Smooth muscle cell of the umbilical artery (primary cell): ENCODE results near the gene TP53. TPM values are rescaled to one million over a fixed set of nuclear protein-coding genes. Genes with fewer than 3 reads are reported as not detected.

ENCODE experiments used
- total RNA-seq: library from RNA; depleted of rRNA; stranded (reverse); fragments of >200 nt; gene quantifications from 2 replicates; pipeline ENCODE4 v1.2.3, GENCODE V29; 2014

Gene TP53
- 31.2 and 43.6 TPM in 2 replicates for total RNA-seq

DNA sequence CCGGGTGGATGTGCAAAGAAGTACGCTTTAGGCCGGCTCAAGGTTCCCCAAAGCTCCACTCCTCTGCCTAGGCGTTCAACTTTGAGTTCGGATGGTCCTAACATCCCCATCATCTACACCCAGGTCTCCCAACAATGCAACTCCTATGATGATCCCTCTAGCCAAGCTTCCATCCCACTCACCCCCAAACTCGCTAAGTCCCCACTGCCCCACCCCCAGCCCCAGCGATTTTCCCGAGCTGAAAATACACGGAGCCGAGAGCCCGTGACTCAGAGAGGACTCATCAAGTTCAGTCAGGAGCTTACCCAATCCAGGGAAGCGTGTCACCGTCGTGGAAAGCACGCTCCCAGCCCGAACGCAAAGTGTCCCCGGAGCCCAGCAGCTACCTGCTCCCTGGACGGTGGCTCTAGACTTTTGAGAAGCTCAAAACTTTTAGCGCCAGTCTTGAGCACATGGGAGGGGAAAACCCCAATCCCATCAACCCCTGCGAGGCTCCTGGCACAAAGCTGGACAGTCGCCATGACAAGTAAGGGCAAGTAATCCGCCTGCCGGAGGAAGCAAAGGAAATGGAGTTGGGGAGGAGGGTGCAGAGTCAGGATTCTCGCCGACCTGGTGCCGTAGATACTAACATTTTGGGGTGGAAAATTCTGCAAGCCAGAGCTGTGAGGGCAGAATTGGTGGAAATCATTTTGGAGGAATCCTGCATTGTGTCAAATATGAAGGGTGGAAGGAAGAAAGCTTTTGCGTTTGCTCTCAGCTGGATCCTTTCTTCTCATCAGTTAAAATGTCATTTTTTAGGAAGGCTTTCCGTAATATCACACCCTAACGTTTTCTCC is at the start of gene TP53:
Gene TP53 (minus strand): TSS at position 419 of the 836 bp plus-strand sequence. CDS start 10,896 bp downstream, outside the sequence.

DNA sequence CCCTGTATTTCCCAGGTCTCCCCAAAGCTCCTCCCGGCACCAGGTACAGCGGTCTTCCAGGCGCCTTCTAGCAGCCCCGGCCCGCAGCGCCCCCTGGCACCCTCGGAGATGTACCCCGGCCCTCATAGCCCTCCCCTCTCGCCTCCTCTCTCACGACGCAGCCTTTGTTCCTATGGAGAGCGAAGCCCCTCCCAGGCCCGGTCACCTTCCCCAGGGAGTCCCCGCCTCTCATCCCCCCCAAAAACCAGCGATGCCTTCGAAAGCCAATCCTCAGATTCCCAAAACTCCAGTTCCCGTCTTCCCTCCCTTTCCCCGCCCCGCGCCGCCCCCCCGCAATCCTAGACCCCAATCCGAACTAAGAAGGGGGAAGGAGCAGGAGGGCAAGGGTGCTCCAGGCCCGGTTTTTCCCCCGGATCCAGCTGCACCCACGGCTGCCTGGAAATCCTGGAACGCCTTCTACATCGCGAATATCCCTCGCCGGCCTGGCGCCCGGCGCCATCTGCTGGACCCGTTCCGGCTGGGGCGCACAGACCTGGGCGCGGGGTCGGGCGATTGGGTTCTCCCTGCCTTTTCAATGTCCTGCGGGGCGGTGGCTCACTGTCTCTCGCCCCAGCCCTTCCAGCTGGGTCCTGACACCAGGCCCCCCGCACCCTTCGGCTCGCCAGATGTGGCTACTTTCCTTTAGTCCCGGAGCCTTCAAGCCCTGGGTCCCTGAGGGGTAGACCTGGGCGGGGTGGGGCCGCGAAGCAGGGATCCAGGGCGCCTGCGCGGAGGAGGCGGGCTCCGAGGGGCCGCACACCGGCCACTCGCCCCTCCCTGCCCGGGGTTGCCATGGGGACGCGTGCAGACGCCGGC is 29.8 kb upstream of the TP53 start, which contains the start of gene DNAH2:
Gene DNAH2 (plus strand): TSS at position 844 of the 855 bp plus-strand sequence. CDS start 1,991 bp downstream, outside the sequence.

DNA sequence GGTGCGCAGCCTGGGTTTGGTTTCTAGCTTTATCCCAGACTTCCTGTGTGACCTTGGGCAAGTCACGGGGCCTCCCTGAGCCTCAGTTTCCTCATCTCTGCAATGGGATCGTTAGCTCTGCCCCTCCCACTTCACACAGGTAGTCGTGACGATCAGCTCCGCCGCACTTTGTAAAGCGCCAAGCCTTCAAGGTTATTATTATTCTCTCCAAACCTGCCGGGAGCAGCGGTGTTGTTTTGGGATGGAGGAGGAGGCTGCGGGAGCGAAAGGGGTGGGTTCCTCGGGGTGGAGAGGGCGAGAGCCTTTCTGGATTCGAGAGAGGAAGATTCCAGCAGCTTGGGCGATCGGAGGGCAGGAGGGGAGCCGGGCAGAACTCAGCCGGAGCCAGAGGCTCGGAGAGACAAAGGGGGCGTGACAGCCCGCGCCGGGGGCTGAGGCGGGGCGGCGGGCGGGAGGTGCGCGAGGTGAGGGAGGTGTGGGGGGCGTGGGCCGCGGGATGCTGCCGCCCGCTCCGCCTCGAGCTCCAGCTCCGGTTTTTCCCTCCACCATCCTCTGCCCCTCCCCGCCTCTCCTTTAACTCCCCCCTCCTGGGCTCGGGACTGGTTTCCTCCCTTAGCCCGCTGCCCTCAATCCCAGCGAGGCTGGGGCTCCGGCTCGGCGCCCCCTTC is 17.4 kb upstream of the TP53 start, which contains the start of gene EFNB3:
Gene EFNB3 (plus strand): TSS at position 602 of the 668 bp plus-strand sequence. CDS start 397 bp downstream, outside the sequence.

DNA sequence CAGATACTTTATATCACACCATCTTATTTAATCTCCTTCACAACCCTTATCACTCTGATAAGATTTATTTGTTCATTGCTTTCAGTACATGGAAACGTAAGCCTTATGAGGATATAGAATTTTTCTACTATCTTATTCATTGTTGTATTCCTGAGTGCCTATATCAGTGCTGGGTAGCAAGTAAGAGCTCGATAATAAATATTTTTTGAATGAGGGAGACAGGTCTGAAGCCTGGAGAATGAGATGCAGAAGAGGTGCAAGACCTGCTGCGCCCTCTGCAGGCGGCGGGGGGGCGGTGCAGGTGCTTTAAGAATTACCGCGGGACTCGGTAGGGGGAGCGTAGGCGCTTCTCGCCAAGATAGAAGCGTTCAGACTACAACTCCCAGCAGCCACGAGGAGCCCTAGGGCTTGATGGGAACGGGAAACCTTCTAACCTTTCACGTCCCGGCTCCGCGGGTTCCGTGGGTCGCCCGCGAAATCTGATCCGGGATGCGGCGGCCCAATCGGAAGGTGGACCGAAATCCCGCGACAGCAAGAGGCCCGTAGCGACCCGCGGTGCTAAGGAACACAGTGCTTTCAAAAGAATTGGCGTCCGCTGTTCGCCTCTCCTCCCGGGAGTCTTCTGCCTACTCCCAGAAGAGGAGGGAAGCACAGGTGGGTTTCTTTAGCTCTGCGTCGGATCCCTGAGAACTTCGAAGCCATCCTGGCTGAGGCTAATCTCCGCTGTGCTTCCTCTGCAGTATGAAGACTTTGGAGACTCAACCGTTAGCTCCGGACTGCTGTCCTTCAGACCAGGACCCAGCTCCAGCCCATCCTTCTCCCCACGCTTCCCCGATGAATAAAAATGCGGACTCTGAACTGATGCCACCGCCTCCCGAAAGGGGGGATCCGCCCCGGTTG is 868 bp upstream of the TP53 start, which contains the start of gene WRAP53:
Gene WRAP53 (plus strand): TSS at position 570 of the 900 bp plus-strand sequence. CDS start 172 bp downstream, at position 742.

DNA sequence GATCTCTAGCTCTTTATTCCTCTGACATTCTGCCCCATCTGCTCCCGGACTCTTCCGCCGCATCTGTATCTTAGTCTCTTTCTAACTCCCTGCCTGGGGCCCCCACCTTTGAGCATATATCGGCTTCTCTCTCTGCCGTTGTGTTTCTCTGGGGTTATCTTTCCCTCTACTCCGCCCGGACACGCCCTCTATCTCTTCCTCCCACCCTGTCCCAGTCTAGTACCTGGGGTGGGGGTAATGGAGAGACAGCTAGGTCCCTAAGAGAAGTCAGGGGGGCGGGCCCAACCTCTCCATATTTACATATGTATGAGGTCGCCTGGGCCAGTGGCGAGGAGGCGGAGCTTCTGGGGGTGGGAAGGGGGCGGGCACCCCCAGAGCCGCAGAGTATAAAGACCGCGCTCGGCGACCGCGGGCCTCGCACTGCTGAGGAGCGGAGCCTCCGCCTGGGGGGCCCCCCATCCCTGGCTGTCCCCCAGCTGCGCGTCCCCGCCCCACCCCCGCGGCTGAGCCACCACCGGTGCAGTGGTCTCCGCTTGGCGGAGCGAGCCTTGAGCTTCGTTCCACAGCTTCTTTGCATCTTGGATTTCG is 36.7 kb downstream of the TP53 start, which contains the start of gene ATP1B2:
Gene ATP1B2 (plus strand): TSS at position 418 of the 588 bp plus-strand sequence. CDS start 593 bp downstream, outside the sequence.

DNA sequence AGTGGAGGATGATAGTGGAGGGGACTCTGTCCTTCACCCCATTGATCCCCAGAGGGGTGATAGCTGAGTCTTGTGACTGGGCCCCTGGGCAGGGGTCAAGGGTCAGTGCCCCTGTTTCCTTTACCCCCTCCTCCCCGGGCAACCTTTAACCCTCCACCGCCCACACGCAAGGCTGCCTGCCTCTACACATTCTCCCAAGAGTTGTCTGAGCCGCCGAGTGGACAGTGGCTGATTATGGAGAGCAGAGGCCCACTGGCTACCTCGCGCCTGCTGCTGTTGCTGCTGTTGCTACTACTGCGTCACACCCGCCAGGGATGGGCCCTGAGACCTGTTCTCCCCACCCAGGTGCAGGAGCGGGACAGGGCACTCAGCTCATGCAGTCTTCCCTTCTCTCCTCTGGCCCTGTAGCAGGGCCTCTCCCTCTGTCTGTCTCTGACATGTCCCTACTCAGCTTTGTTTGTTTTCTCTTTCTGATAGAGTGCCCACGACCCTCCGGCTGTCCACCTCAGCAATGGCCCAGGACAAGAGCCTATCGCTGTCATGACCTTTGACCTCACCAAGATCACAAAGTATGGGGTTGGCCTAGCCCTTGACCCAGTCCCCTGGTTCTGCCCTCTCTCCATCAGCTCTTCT is 57.2 kb downstream of the TP53 start, which contains the start of gene SHBG:
Gene SHBG (plus strand): TSS at position 197 of the 633 bp plus-strand sequence. CDS start 38 bp downstream, at position 235.

DNA sequence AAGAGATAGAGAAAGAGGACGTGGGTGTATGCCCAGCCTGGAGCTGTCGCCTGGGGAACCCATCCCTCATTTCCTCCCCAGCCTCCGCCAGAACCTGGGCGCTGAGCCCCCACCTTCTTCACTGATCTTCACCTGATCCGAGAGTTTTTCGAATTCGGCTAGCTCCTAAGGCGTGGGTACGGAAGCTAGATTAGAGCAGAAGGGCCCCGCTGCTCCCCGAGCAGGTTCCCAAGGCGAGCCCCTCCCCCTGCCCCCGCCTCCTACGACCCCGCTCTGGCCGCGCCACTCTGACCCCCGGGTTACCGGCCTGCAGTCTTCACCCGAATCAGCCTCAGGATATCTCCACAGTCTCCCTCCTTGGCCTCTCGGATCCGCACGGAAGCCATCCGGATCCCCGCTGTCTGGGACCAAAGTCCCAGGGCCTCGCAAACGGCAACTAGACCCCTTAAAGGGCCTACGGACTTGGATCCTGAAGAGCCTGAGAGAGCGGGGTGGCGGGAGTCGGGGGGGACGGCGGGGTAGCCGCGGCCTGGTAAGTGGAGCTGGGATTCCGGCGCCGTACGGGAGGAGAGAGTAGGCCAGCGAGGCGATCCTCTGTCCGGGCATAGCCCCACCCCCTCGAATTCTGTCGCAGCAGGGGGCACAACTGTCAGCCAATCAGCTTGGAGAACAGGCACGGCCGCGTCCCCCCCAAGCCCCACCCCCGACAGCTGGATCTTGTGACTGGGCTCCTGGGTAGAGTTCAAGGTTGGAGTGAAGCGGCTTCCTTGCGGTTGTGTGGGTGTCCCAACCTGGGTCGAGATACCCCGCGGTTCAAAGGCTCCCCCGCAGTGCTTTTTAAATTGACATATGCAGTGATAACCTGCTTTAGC is 59.8 kb downstream of the TP53 start, which contains the start of gene SAT2:
Gene SAT2 (minus strand): TSS at position 572 of the 872 bp plus-strand sequence. CDS start 186 bp downstream, at position 386.

Other genes starting within 250 kb of the TP53 start
- 5.3 and 7.2 TPM in 2 replicates for gene FGF11, start 248.0 kb downstream of the TP53 start, total RNA-seq
- 3.4 and 6.2 TPM in 2 replicates for gene CHRNB1, start 242.4 kb downstream of the TP53 start, total RNA-seq
- 19.6 and 28.2 TPM in 2 replicates for gene ZBTB4, start 207.9 kb downstream of the TP53 start, total RNA-seq
- gene SLC35G6, start 206.0 kb downstream of the TP53 start, total RNA-seq, result not detected in 2 replicates
- 89.1 and 138 TPM in 2 replicates for gene POLR2A, start 203.1 kb downstream of the TP53 start, total RNA-seq
- gene TNFSF12, start 138.4 kb downstream of the TP53 start, total RNA-seq, result 7.4 and 16.3 TPM in 2 replicates
- gene TNFSF13, start 128.7 kb downstream of the TP53 start, total RNA-seq, result 0.83 TPM in 1 of 2 replicates, not detected in the other
- 64.1 and 68.3 TPM in 2 replicates for gene SENP3, start 125.6 kb downstream of the TP53 start, total RNA-seq
- gene CD68, start 107.9 kb downstream of the TP53 start, total RNA-seq, result 5.6 and 14.5 TPM in 2 replicates
- 66.1 and 69.8 TPM in 2 replicates for gene MPDU1, start 103.6 kb downstream of the TP53 start, total RNA-seq
- 0.30 and 0.32 TPM in 2 replicates for gene SOX15, start 97.4 kb downstream of the TP53 start, total RNA-seq
- 50.5 and 56.3 TPM in 2 replicates for gene FXR2, start 72.6 kb downstream of the TP53 start, total RNA-seq
- 18.7 and 37.4 TPM in 2 replicates for gene SAT2, start 59.7 kb downstream of the TP53 start, total RNA-seq
- 0.37 TPM in 1 of 2 replicates, not detected in the other for gene SHBG, start 57.4 kb downstream of the TP53 start, total RNA-seq
- gene ATP1B2, start 36.6 kb downstream of the TP53 start, total RNA-seq, result not detected in 2 replicates
- gene WRAP53, start 987 bp upstream of the TP53 start, total RNA-seq, result 3.0 and 4.3 TPM in 2 replicates
- under 0.01 and 0.23 TPM in 2 replicates for gene EFNB3, start 17.7 kb upstream of the TP53 start, total RNA-seq
- gene DNAH2, start 30.3 kb upstream of the TP53 start, total RNA-seq, result under 0.01 and 0.05 TPM in 2 replicates
- 7.1 and 10.9 TPM in 2 replicates for gene KDM6B, start 146.7 kb upstream of the TP53 start, total RNA-seq
- 2.1 and 4.3 TPM in 2 replicates for gene TMEM88, start 167.6 kb upstream of the TP53 start, total RNA-seq
- gene NAA38, start 170.1 kb upstream of the TP53 start, total RNA-seq, result 25.0 and 85.2 TPM in 2 replicates
- gene CYB5D1, start 170.5 kb upstream of the TP53 start, total RNA-seq, result 13.4 and 17.2 TPM in 2 replicates
- gene CHD3, start 201.3 kb upstream of the TP53 start, total RNA-seq, result 108 and 155 TPM in 2 replicates
- gene RNF227, start 228.8 kb upstream of the TP53 start, total RNA-seq, result 5.1 and 9.2 TPM in 2 replicates
- 0.59 and 0.88 TPM in 2 replicates for gene KCNAB3, start 242.4 kb upstream of the TP53 start, total RNA-seq
- gene TRAPPC1, start 244.5 kb upstream of the TP53 start, total RNA-seq, result 44.2 and 70.9 TPM in 2 replicates
- gene CNTROB, start 244.7 kb upstream of the TP53 start, total RNA-seq, result 14.6 and 24.4 TPM in 2 replicates